OCI-LY7 (cell line): ENCODE data around the gene KIN. TPM values are rescaled to one million over a fixed set of nuclear protein-coding genes. Genes with fewer than 3 reads are reported as not detected.

Experiments used
- BruUV-seq: library from RNA; stranded (reverse); fragments of 400-500 nt; replicated peaks from 2 replicates; lab custom pipeline; 2021; lab: Mats Ljungman, UMichigan
- CTCF ChIA-PET: fragments of 300-600 bp; sonication (Branson Sonifier 250); formaldehyde crosslinking; loops from one replicate; lab custom pipeline; 2022; ENCODE audit warnings: antibody characterized with exemption; ENCODE audit not compliant: unreplicated experiment; lab: Charles Lee
- POLR2A ChIA-PET: fragments of 300-600 bp; sonication (Branson Sonifier 250); formaldehyde crosslinking; loops from one replicate; lab custom pipeline; 2022; ENCODE audit warnings: antibody characterized with exemption; lab: Charles Lee
- DNase-seq: peaks from one replicate; pipeline ENCODE4 v3.0.0-alpha.2; 2015; ENCODE audit warnings: low spot score
- H2AFZ ChIP-seq: fragments of 200-600 bp; sonication (generic), shearing (Covaris generic); 2 replicates; pipeline ENCODE4 v1.6.1; 2014; ENCODE audit warnings: mild to moderate bottlenecking, antibody characterized with exemption, low read length, moderate library complexity
- H3K27ac ChIP-seq: fragments of 200-600 bp; sonication (generic); 2 replicates; pipeline ENCODE4 v1.5.1; 2014; ENCODE audit warnings: mixed run types, low read depth, mild to moderate bottlenecking, moderate library complexity, low read length, inconsistent platforms; ENCODE audit not compliant: poor library complexity, severe bottlenecking
- H3K36me3 ChIP-seq: fragments of 200-600 bp; sonication (generic); 2 replicates; pipeline ENCODE4 v1.6.1; 2014; ENCODE audit warnings: mild to moderate bottlenecking, antibody characterized with exemption, low read length, moderate library complexity, mixed read lengths; ENCODE audit not compliant: insufficient read depth
- H3K4me1 ChIP-seq: fragments of 200-600 bp; sonication (generic); 2 replicates; pipeline ENCODE4 v1.5.1; 2014; ENCODE audit warnings: mild to moderate bottlenecking, low read length; ENCODE audit not compliant: insufficient read depth, poor library complexity, severe bottlenecking
- H3K4me2 ChIP-seq: fragments of 200-600 bp; sonication (generic); 2 replicates; pipeline ENCODE4 v1.6.1; 2014; ENCODE audit warnings: mild to moderate bottlenecking, low read length
- H3K4me3 ChIP-seq: fragments of 200-600 bp; sonication (generic); 2 replicates; pipeline ENCODE4 v1.5.1; 2014; ENCODE audit warnings: mild to moderate bottlenecking, low read depth, low read length; ENCODE audit not compliant: poor library complexity, severe bottlenecking
- H3K79me2 ChIP-seq: fragments of 200-600 bp; sonication (generic); 2 replicates; pipeline ENCODE4 v1.6.1; 2016; ENCODE audit warnings: low read depth, mild to moderate bottlenecking, low read length, moderate library complexity, mixed read lengths; ENCODE audit not compliant: insufficient read depth
- H3K9me2 ChIP-seq: fragments of 200-600 bp; sonication (generic); 2 replicates; pipeline ENCODE4 v1.6.1; 2016; ENCODE audit warnings: mild to moderate bottlenecking, low read length, mixed read lengths; ENCODE audit not compliant: insufficient read depth
- H3K9me3 ChIP-seq: fragments of 200-600 bp; sonication (generic); 2 replicates; pipeline ENCODE4 v1.6.1; 2014; ENCODE audit warnings: mild to moderate bottlenecking, mixed run types, low read length, mixed read lengths
- H4K20me1 ChIP-seq: fragments of 200-600 bp; sonication (generic); 2 replicates; pipeline ENCODE4 v1.6.1; 2014; ENCODE audit warnings: mild to moderate bottlenecking, antibody characterized with exemption, low read length, moderate library complexity, mixed read lengths; ENCODE audit not compliant: insufficient read depth
- EZH2phosphoT487 ChIP-seq: fragments of 200-600 bp; sonication (generic); IDR thresholded peaks from 2 replicates; pipeline ENCODE4 v1.6.1; 2018; ENCODE audit warnings: low read depth, borderline replicate concordance, mild to moderate bottlenecking, mixed run types, antibody characterized with exemption, low read length, moderate library complexity, mixed read lengths
- intact Hi-C: fragments of 100-400 bp; cut with micrococcal nuclease; formaldehyde crosslinking; loops from one replicate; pipeline ENCODE4 v1.10.0; 2022; ENCODE audit not compliant: unreplicated experiment
- total RNA-seq, 2 experiments: library from RNA; depleted of rRNA in 1 of 2; stranded (reverse); fragments of >200 nt in 1 of 2; shearing (Covaris generic) in 1 of 2; gene quantifications; 2 replicates each; pipeline ENCODE4 v1.2.3, GENCODE V29; 2014 to 2022
- TF ChIP-seq, protein P1 (sequence below): fragments of 200-600 bp; sonication (generic); conservative IDR thresholded peaks from 2 replicates; pipeline ENCODE4 v1.5.1; 2014; ENCODE audit warnings: mild to moderate bottlenecking, antibody characterized with exemption, low read length, moderate library complexity, mixed read lengths

Gene KIN
- total RNA-seq, 2 experiments from 2014 or later: 12.0 to 15.5 TPM

DNA sequence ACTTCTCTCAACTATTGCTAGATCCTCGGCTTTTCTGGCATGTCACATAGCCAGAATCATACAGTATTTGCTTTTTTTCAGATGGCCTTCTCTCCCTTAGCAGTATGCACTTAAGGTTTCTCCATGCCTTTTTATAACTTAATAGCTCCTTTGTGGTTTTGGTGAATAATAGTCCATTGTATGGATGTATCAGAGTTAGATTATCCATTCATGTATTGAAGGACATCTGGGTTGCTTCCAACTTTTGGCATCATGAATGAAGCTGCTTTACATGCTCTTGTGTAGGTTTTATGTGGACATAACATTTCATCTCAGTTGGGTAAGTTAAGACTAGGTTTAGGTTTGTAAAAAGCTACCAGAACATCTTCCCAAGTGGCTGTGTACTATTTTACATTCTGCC is 4.7 kb upstream of the KIN start:
- CTCF ChIA-PET: no interaction called here
- Histone ChIP-seq H3K4me2 (0 out of 2 replicates have a peak overlapping the region, but pooled peaks have one; percentile 9), H3K9me2 (no peaks in the 10 kb centered on the region), H3K9me3 (no peaks in the 10 kb centered on the region), H3K27ac (no peak overlapping the region), H3K36me3 (peaks cover 74% of the 10 kb centered on the region), H3K79me2 (peaks cover 93% of the 10 kb centered on the region), H2AFZ (no peak overlapping the region), H4K20me1 (peaks cover 57% of the 10 kb centered on the region), H3K4me1 (peaks cover 14% of the 10 kb centered on the region), H3K4me3 (no peak overlapping the region)
- POLR2A ChIA-PET: interaction anchor here (0.6 to 2.0 kb wide), 8 partner anchors 10 to 391 kb away, joined by 3 to 8 read pairs (median 4); partner anchors contain the start of gene TAF3
- intact Hi-C loops: no loop called here
- BruUV-seq: no TSS peak
- no peak for TF ChIP-seq EZH2phosphoT487
- TF ChIP-seq, protein P1, sequence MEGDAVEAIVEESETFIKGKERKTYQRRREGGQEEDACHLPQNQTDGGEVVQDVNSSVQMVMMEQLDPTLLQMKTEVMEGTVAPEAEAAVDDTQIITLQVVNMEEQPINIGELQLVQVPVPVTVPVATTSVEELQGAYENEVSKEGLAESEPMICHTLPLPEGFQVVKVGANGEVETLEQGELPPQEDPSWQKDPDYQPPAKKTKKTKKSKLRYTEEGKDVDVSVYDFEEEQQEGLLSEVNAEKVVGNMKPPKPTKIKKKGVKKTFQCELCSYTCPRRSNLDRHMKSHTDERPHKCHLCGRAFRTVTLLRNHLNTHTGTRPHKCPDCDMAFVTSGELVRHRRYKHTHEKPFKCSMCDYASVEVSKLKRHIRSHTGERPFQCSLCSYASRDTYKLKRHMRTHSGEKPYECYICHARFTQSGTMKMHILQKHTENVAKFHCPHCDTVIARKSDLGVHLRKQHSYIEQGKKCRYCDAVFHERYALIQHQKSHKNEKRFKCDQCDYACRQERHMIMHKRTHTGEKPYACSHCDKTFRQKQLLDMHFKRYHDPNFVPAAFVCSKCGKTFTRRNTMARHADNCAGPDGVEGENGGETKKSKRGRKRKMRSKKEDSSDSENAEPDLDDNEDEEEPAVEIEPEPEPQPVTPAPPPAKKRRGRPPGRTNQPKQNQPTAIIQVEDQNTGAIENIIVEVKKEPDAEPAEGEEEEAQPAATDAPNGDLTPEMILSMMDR: no peak
- no peak for DNase-seq

DNA sequence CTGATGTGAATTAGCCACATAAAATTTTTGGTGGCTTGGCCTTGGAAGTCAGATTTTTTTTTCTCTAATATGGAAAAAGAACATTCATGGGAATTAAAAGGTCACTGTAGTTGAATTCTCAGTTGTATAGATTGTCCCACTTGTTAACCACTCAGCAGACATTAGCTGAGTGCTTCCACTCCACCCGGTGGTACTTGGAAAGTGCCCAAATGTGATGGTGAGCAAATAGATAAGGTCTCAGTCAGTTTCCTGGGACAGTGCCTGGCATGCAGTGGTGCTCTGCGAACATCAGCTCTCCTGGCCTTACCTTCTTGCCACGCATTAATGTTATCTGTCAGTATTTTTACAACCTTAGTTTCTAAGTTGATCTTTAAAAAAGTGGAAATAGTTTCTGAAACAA is 1.6 kb upstream of the KIN start:
- Histone ChIP-seq H2AFZ (no peak overlapping the region), H4K20me1 (peaks cover 53% of the 10 kb centered on the region), H3K4me1 (peaks cover 24% of the 10 kb centered on the region), H3K9me3 (no peaks in the 10 kb centered on the region), H3K36me3 (peaks cover 51% of the 10 kb centered on the region), H3K4me3 (peak overlapping the region; percentile 79), H3K4me2 (peak overlapping the region; percentile 91), H3K9me2 (no peaks in the 10 kb centered on the region), H3K27ac (no peak overlapping the region), H3K79me2 (peaks cover 98% of the 10 kb centered on the region)
- intact Hi-C loops: loop anchor here (2.0 kb wide), 1 partner anchor 29 kb away; the partner anchor contains the start of gene TAF3
- no peak for DNase-seq
- CTCF ChIA-PET: no interaction called here
- TF ChIP-seq EZH2phosphoT487: no peak
- TF ChIP-seq, protein P1: no peak
- POLR2A ChIA-PET: interaction anchor here (2.4 to 2.8 kb wide), 2 partner anchors 20 to 29 kb away, joined by 11 to 39 read pairs; partner anchors contain the start of gene TAF3
- no TSS peak for BruUV-seq
